ENCODE results near the gene TARS3.

- TF ChIP-seq CTCF (IDR thresholded peaks at IDR 0.05; ENCODE audit: low read depth, low read length) = no peak
- no peak for TF ChIP-seq MAX (IDR thresholded peaks at IDR 0.05; ENCODE audit: low read depth, low read length)
- no peak for TF ChIP-seq POLR2A (IDR thresholded peaks at IDR 0.05; ENCODE audit: extremely low read depth, insufficient read length)
Measured at GRCh38 chr15:101625980-101626379, 98.3 kb downstream of the TARS3 start.

Data from NB4 (cell line).